ENCODE measurements around the gene BORCS5.
"Not testable (repeated sequence)": the region's sequence is repeated elsewhere in the genome, so short reads cannot be mapped to it uniquely, and the experiment has no call there.

Gene BORCS5

DNA sequence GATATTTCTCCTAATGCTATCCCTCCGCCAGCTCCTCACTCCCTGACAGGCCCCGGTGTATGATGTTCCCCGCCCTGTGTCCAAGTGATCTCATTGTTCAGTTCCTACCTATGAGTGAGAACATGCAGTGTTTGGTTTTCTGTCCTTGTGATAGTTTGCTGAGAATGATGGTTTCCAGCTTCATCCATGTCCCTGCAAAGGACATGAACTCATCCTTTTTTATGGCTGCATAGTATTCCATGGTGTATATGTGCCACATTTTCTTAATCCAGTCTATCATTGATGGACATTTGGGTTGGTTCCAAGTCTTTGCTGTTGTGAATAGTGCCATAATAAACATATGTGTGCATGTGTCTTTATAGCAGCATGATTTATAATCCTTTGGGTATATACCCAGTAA, 62.3 kb downstream of the BORCS5 start:
- not testable (repeated sequence) for H3K4me3 ChIP-seq (ENCODE audit: low read length); DNase-seq (ENCODE audit: low read depth, low spot score)

DNA sequence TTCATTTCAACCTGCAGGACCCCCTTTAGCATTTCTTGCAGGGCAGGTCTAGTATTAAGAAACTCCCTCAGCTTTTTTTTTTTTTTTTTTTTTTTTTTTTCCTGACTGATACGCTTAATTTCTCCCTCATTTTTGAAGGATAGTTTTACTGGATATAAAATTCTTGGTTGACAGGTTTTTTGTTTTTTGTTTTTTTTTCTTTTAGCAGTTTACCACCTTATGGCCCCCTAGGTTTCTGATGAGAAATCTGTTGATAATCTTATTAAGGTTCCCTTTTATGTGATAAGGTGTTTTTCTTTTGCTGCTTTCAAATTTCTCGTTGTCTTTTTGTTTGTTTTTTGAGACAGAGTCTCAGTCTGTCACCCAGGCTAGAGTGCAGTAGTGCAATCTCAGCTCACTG, 66.5 kb downstream of the BORCS5 start:
- no peak overlapping the region for H3K4me3 ChIP-seq (ENCODE audit: low read length)
- DNase-seq (ENCODE audit: low read depth, low spot score) = no peak

DNA sequence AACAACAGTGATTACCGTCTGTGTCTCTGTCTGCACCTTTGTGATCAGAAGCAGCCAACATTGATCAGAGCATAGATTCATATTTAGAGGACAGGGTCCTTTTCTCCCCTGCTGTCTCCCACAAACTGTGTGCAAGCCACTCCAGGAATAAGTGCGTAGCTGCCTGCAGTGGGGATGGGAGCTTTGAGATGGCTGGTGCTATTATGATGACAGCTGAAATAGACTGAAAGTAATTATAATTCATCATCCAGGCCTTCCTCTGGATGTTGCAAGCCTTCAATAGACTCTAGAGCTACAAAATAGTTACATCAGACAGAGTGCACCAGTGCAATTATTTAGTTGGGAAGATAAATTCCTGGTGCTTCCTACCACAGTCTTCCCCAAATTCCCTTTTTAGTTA, 68.1 kb downstream of the BORCS5 start:
- DNase-seq (ENCODE audit: low read depth, low spot score) = no peak
- H3K4me3 ChIP-seq (ENCODE audit: low read length) = no peak overlapping the region

DNA sequence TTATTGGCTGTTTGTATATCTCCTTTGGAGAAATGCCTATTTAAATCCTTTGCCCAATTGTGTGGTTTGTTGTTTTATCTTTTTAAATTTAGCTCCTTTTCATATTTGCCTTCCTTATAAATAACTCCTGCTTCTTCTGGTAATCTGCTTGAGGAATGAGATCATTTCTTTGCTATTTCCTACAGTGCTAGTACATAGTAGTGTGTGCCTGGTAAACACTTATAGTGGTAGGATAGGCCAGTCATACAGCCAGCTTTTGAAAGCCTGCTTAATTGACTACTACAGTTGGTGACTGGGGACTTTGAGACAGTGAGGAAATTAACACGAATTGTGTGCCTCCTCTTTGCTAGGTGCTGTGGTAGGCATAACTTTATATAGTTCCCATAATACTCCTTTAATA, 68.7 kb downstream of the BORCS5 start:
- DNase-seq (ENCODE audit: low read depth, low spot score) = no peak
- H3K4me3 ChIP-seq (ENCODE audit: low read length) = no peak overlapping the region

DNA sequence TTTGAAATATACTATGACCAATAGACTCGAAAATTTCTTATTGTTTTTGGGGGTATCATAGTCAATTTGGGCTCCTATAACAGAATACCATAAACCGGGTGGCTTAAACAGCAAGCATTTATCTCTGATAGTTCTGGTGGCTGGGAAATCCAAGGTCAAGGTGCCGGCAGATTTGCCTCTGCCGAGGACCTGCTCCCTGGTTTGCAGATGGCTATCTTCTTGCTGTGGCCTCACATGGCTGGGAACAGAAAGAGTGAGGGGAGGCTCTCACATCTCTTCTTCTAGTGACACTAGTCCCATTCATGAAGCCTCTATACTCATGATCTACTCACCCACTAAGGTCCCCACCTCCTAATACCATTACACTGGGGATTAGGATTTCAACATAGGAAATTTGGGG, 70.7 kb downstream of the BORCS5 start:
- DNase-seq (ENCODE audit: low read depth, low spot score) = no peak

DNA sequence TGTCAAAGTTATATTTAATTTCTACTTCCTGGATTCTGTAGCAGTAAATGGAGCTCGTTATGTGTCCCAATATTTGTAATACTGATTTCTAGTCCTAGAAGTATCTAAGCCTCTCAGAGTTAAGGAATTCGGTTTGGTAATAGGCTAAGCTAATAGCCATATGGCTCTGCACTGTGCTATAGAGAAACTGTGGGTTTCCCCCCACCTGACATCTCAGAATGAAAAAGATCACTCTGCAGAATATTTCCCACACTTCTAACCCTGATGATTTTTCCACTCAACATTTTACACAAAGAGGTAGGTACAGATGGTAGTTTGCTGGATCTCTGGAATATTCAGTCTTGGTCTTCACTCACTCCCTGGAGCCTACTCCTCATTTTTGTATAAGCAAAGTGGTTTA, 71.2 kb downstream of the BORCS5 start:
- H3K4me3 ChIP-seq (ENCODE audit: low read length) = no peak overlapping the region
- no peak for DNase-seq (ENCODE audit: low read depth, low spot score)

More for the DNA sequence above, 70.7 kb downstream of the BORCS5 start:
- H3K4me3 ChIP-seq (ENCODE audit: low read length) = no peak overlapping the region

DNA sequence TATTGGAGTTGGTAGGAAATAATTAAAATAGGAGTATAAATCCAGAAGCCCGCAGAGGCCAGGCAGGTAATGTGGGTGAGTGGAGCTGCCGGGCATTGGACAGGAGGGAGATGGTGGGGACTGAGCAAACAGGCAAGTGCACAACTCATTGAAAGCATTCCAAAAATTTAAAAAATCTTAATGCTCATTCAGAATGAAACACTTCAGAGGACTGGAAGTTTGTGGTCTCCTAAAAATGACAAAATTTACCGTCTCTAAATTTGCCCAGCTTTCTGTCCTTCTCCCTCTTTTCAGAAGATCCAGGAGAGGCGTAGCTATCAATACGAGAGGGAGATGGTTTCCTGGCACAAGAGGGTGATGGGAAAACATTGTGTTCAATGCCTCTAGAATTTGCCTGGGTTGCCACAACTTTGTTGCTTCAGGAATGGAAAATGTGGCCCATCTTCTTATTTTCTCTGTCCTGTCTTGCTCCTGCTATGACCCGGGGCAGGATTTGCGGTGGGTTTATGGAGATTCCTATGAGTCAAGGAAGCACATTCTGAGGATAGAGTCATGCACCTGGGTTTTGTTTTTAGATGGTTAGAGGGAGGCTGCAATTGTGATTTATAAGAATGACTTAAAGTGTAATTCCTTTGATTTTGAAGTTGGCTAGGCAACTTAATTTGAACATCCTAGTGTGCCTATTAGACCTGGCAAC, 72.2 kb downstream of the BORCS5 start:
- no peak for DNase-seq (ENCODE audit: low read depth, low spot score)

DNA sequence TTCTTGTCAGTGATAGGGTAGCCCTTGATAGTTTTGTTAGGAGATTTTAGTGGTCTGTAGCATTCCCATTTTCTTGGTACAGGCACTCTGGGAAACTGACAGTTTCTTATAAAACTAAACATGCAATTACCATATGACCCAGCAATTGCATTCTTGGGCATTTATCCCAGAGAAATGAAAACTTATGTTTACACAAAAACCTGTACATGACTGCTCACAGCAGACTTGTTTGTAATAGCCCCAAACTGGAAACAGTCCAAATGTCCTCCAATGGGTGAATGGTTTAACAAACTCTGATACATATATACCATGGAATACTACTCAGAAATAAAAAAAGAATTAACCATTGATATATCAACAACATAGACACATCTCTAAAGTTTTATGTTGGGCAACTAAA, 75.5 kb downstream of the BORCS5 start:
- no peak overlapping the region for H3K4me3 ChIP-seq (ENCODE audit: low read length)

More for the DNA sequence above, 72.2 kb downstream of the BORCS5 start:
- no peak overlapping the region for H3K4me3 ChIP-seq (ENCODE audit: low read length)

DNA sequence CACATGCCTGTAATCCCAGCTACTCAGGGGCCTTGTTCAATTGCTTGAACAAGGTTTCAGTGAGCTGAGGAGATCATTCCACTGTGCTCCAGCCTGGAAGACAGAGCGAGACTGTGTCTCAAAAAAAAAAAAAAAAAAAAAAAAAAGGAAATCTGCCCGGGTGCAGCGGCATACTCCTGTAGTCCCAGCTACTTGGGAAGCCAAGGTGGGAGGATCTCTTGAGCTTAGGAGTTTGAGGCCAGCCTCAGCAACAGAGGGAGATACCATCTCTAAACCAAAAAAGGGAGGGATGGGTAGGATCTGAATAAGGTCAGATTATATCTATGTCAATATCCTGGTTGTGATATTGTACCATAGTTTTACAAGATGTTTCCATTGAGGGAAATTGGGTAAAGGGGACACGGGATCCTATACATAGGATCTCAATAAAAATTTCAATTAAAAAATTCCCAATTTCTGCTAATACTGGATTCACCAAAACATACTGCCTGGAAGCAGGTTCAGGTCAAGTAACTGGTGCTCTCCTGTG, 76.4 kb downstream of the BORCS5 start:
- H3K4me3 ChIP-seq (ENCODE audit: low read length) = no peak overlapping the region
- DNase-seq (ENCODE audit: low read depth, low spot score) = no peak

More for the DNA sequence above, 75.5 kb downstream of the BORCS5 start:
- DNase-seq (ENCODE audit: low read depth, low spot score) = no peak

DNA sequence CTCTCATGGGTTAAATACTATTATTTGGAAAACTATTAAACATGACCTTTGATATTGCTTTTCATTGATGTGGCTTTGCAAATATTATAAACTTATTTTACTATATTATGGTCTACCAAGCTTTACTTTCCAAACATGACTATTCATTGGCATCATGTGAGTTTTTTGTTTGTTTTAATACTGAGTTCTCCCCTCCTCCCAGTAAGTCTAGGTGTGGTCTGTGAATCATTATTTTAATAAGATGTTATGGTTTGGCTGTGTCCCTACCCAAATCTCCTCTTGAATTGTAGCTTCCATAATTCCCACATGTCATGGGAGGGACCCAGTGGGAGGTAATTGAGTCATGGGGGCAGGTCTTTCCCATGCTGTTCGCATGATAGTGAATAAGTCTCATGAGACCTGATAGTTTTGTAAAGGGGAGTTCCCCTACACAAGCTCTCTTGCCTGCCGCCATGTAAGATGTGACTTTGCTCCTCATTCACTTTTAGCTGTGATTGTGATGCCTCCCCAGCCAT, 80.0 kb downstream of the BORCS5 start:
- DNase-seq (ENCODE audit: low read depth, low spot score) = no peak
- no peak overlapping the region for H3K4me3 ChIP-seq (ENCODE audit: low read length)

DNA sequence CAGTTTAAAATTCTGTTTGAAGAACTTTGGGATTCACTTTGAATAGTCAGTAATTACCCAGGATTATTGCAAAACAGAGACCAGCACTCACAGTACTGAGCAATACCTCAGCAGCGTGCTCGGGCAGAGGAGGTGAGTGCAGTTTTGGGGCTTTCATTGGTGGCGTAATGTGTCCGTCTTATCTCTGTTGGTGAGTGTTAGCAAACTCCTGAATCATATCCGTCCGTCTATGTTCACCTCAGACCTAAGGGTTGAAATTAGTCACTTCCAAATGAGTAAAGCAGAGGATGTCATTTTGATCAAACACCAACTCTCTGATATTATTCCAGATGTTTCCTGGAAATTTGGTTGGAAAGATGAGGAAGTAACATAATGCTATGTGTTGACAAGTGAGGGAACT, 82.8 kb downstream of the BORCS5 start:
- no peak for DNase-seq (ENCODE audit: low read depth, low spot score)
- no peak overlapping the region for H3K4me3 ChIP-seq (ENCODE audit: low read length)

DNA sequence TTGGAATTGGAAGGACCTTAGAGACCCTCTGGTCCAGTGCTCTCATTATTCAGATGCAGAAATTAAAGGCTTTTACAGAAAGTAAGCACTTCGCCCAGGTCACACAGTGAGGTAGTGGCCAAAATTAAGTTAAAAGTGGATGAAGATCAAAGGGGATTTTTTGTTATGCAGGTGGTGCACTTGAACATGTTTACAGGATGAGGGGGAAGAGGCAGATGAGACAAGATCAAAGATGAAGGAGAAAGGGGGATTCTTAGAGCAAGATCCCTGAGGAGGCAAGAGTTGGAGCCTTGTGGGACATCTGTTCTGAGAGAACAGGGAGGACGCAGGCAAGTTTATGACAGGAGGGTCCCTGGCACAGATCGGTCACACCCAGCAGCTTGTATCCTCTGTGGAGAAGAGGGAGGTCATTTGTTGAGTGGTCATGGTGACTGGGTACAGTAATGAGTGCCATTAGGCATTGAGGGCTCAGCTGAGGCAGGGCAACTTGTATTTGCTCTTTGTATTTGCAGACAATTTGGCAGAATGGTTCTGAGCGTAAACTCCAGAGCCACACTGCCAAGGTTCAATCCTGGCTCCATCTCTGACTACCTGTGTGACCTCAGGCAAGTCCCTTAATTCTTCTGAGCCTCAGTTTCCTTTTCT, 84.0 kb downstream of the BORCS5 start:
- no peak overlapping the region for H3K4me3 ChIP-seq (ENCODE audit: low read length)
- DNase-seq (ENCODE audit: low read depth, low spot score) = no peak

DNA sequence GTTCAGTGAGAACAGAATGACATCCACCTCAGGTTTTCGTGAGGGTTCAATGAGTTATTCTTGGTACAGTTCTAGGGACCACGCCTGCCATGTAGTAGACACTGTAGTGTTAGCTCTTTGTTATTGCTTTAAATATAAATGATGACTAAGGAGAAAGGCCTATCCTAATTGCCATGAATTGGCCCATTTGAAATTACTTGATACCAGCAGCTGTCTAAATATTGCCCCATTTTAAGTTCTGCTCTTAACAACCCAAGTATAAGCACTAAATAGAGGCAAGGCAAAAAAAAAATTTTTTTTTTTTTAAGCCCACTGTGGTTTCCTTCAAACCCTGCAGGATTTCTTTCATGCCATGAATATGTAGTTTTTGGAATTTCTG, 84.5 kb downstream of the BORCS5 start:
- DNase-seq (ENCODE audit: low read depth, low spot score) = no peak
- H3K4me3 ChIP-seq (ENCODE audit: low read length) = peak overlapping the region; percentile 17

DNA sequence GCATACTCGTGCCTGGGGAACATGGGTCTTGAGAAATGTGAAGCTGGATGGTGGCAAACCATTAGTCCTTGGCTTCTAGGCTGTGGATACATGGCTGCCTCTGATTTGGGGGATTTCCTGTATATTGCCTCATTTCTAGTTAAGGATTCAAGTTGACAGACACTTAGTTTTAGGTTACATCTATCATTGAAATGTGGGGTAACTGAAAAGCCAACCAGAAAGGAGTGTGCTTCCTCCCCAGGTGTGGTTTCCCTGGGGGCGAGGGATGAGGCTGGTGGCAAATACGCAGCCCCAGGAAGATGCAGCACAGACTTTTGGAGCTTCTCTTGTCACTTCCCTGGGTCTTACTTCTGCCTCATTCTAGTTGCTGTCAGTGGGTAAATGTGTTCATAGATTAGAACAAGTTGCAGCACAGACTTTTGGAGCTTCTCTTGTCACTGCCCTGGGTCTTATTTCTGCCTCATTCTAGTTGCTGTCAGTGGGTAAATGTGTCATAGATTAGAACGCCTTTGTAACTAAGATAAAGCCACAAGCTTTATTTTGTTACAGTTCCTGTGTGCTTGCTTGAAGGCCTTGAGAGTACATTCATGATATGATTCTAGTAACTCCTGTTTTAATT, 85.1 kb downstream of the BORCS5 start:
- peak; percentile 93 for DNase-seq (ENCODE audit: low read depth, low spot score)
- peak overlapping the region; percentile 17 for H3K4me3 ChIP-seq (ENCODE audit: low read length)

DNA sequence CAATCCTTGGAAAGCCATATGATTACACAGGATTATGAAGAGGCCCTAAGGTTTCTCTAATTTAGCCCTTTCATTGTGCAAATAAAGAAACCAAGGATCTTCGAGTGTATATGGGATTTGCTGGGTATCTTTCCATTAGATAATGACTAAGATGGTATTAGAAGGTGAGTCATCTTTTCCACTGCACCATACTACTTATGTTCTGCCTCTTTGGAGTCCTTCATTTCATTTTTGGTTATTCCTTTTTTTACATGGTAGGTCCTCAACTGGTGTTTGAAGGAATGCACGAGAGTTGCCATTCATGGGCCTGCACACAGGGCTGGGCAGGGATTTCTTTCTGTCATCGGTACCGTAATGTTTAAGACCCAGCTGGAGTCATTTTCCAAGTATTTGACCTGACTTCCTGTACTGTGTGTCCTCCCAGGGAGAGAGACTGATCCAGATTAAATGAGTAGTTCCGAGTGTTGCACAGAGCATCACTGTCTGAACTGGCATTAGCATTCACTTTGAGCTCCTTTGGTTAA, 85.7 kb downstream of the BORCS5 start:
- H3K4me3 ChIP-seq (ENCODE audit: low read length) = peak overlapping the region; percentile 13
- peak; percentile 23 for DNase-seq (ENCODE audit: low read depth, low spot score)

DNA sequence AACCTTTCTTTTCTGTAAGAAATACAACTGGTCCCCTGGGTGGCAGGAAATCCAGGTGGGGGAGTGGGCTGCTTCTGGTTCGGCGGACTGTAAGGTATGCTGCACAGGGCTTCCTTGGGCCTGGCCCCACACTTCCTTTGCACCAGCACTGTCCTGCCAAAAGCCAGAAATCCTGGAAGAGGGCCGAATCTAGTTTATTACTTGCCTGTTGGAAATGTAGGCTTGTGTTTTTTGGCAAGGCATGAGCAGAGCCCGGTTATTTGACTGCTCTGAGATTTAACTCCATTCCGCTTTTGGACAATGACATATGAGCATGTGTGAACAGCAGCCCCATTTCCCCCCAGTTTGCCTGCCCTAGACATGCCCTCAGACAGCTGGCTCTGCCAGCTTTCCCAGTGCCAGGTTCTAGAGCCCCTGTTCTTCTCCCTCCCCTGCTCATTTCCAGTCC, 86.6 kb downstream of the BORCS5 start:
- DNase-seq (ENCODE audit: low read depth, low spot score) = no peak
- H3K4me3 ChIP-seq (ENCODE audit: low read length) = no peak overlapping the region

DNA sequence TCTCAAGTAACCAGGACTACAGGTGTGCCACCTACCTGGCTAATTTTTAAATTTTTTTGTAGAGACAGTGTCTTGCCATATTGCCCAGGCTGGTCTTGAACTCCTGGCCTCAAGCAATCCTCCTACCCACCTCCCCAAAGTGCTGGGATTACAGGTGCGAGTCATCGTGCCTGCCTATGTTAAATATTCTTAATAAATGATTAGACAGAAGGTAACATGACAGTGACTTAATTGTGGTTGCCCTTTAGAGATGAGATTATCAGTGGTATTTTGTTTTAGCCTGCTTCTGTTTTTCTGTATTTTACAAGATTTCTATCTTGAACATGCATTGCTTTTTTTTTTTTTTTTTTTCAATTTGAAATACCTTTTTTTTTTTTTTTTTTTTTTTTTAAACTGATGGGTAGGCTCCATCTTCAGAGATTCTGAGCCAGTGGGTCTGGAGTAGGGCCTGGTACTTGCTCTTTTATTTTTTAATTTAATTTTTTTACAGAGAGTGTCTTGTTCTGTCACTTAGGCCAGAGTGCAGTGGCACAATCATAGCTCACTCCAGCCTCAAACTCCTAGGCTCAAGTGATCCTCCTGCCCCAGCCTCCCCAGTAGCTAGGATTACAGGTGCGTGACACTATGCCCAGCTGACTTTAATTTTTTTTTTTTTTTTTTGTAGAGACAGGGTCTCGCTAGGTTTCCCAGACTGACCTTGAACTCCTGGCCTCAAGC, 88.4 kb downstream of the BORCS5 start:
- H3K4me3 ChIP-seq (ENCODE audit: low read length) = no peak overlapping the region
- no peak for DNase-seq (ENCODE audit: low read depth, low spot score)

DNA sequence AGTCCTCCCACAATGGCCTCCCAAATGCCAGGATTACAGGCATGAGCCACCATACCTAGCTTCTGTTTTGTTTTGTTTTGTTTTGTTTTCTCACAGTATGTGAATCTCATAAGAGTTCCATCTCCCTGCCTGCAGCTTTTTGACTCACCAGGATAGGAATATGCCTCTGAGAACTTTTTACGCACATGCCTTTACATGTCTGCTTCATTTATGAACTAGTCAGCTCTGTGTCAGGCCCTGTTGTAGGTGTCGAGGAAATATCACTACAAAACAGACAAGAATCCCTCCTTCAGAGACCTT, 89.0 kb downstream of the BORCS5 start:
- H3K4me3 ChIP-seq (ENCODE audit: low read length) = no peak overlapping the region
- no peak for DNase-seq (ENCODE audit: low read depth, low spot score)

DNA sequence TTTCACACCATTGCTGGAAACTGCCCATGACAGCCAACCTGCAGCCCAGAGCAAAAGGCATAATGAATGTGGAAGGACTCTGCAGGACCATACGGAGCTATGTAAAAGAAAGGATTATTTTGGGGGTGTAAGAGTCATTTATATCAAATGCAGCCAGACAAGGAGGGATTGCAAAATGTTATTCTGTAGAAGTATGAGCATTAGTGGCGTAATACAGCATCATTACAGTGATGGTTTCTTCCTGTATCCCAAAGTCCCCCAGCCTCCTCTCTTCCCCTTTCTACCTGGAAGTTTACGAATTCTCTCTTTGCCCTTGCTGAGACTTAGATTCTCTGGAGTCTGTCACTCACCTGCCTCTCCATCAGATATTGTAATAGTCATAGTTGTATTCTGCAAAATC, 89.9 kb downstream of the BORCS5 start:
- H3K4me3 ChIP-seq (ENCODE audit: low read length) = no peak overlapping the region
- no peak for DNase-seq (ENCODE audit: low read depth, low spot score)

Measured in Jurkat, Clone E6-1 (cell line).